GM18870 (cell line): Measurements from ENCODE around the gene GRK6.
A peak's percentile ranks its signal among the peaks of the same experiment; 100 is the strongest.

Source experiments
- ATAC-seq: cut with Tn5 transposase; IDR thresholded peaks from one replicate; pipeline ENCODE4 v1.9.1; 2021; ENCODE audit warnings: moderate library complexity; ENCODE audit not compliant: unreplicated experiment

GRK6 gene

DNA sequence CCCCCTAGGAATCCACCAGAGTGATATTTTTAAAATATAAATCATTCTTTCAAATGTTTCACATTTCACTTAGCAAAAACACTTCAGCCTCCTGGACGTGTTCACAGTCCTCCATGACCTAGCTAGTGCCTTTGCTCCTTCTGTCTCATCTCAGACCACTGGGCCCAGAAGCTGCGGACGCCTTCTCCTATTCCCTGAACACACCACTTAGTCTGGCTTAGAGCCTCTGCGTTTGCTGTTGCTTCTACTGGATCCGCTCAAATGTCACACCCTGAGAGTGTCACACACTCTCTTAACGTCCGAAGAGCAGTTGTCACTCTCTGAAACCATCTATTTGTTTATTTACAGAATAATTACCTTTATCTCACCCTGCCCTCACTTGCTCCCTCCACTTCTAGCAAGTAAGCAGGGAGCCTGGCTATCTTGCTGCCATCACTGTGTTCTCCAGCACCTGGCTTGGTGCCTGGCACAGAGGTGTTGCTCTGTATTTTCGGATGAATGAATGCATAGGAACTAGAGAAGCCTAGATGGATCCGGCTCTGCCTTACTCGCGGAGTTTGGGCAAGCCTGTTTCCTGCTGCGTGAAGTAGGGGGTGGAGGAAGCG is 1.2 kb upstream of the GRK6 start:
- no peak for ATAC-seq

DNA sequence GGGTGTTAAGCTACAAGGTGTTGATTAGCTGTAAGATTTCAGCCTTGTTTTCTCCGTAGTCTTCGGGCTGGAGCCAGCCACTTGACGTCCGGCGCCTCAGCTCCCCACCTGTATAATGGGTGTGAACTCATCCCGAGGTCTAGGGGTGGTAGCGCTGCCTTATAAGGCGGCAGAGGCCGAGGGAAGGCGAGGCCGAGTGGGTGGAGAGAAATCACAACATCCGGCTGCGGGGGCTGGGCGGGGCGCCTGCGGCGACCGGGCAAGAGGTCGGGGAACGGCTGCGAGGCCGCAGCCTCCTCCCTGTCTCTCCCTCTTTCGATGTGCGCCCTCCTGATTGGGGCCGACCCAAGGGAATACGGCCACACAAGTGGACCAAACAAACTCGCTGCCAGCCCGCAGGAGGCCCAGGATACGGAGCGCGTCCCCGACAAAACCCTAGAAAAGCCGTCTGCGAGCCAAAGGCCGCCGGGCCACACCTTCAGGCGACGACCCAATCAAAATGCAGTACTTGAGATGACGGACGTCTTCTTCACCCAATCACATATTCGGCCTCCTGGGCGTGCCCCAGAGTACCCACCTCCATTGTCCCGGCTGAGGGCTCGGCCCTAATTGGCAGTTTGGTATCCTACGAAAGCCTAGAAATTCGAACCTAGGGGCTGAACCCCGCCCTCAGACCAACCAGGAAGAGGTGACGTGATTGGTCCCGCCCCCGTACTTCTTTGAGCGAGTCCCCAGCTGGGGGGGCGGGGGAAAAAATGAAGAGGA is 493 bp upstream of the GRK6 start:
- ATAC-seq, result peak; percentile 86

DNA sequence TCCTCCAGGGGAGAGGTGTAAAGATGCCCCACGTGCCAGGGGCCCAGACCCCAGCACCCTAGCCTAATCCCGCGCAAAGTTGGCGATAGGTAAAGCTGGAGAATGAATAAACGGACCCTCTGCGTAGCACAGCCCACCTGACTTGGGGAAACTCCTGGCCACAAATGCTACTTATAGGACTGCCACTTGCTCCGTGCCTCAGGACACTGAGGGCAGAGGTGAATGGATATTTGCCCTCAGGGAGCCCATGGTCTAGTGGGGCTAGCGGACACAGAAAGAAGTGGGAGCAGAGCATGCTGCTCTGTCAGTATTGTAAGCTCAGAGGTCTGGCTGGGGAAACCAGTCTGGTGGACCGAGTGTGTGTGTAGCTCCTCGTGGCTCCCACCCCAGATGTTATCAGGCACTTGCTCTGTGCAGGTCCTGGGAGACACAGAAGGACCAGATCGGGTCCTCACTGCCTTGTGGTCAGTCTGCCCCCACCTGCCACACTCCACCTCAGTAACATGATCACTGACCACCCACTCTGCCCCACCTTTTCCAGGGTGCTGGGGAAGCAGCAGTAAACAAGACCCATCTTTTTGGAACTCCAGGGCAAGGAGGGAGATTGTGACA is 841 bp downstream of the GRK6 start:
- no peak for ATAC-seq

DNA sequence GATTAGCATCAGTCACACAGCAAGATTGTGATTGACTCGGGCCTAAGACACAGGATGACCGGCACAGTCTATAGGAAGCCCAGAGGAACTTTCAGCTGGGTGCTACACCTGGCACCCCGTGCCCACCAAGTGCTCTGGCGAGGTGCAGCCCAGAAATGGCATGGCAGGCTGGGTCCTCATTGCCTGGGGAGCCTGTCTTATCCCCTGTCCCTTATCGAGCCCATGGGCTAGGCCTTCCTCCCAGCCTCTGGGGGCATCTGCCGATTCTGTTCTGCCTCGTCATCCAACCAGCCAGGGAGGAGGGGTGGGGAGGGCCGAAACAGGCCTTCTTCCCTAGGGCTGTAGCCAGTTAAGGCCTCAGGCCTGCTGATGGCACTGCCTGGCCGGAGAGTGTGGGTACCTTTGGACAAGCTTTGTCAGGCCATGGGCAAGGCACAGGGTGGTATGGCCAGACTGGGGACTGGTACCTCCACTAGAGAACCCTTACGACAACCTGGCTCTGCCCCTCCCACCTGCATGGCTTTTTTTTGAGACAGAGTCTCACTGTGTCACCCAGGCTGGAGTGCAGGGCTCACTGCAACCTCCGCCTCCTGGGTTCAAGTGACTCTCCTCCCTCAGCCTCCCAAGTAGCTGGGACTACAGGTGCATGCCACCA is 1.6 kb downstream of the GRK6 start:
- ATAC-seq, result no peak

DNA sequence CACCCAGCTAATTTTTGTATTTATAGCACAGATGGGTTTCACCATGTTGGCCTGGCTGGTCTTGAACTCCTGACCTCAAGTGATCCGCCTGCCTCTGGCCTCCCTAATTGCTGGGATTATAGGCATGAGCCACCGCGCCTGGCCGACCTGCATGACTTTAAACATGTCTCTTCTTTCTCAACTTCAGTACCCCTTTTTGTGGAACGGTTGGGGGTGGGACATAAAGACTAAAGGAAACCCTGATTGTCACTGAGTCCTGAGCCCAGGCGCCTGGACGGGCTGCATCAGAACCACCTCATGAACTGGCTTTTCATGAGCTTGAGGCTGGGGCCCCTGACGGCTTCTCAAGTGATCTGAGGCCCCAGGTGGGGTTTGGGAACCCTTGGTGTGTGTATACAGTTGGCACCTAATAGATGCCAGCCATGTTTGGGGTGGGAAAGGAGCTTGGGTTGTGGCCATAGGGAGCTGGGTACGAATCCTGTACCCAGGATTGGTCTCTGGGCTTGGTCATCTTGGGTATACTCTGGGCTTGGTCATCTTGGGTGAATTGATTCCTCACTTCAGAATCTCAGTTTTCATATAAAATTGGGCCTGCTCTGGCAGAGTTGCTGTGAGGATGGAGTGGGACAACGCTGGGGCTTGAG is 2.2 kb downstream of the GRK6 start:
- ATAC-seq, result no peak

DNA sequence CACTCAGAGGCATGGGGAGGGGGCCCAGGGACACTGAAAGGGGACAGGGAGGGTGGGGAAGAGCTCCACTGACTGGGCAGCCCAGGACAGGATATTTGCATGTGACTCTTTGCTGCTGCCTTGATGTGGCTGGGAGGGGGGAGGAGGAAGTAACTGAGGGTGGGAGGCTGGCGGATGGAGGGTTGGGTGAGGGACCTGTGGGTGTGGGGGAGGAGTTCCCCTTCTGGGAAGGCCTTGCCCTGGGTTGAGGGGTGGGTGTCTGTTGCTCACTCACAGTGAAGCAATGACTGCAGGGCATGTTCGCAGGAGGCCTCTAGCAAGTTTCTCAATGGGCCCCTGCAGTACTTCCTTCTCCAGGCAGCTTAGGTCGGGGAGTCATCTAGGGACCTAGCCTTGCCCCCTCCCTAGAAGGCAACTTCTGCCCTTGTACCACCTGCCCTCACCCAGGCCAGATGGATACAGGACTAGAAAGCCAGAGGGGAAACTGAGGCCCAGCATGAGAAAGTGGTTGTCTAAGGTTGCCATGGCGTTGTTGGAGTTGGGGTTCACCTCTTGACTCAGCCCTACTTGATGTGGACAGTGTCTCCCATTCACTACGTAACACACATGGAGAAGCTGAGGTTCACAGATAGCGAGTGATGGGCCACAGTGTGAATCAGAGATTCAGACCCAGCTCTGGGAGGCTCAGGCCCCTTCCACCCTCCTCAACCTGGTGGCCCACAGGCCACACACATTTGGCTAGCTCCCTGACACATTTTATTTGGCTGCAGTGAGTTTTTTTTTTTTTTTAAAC is 3.0 kb downstream of the GRK6 start:
- ATAC-seq, result no peak

DNA sequence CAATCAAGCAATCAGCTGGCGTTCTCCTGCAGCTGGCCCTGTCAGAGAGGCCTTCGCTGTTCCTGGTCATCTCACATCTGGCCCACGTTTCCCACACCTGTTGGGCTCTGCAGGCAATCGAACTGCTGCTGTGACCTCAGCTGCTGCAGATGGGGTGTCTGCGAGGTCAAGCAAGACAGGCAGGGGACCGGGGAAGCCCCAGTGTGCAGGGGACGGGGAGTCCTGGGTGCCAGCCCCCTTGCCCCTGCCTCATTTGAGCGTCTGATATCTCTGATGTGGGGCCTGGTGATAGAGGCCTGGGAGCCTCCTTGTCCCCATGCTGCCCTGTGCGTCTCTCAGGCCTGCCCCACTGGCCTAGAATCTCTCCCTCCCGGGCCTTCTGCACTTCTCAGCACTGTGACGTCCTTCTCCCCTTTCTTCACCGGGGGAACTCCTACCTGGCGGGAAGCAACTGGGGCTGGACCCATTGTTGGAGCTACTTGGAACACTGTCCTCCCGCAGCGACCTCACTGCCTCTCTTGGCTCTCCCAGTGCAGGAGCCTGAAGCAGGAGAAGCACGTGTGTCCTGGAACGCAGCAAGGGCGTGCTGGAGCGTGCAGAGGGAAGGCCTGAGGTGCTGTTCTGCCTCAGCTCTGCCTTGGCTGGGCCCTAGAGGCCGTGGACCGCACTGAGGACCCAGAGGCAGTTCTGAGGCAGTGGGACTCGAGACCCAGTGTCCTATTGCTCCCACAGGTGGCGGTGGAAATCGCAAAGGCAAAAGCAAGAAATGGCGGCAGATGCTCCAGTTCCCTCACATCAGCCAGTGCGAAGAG is 3.9 kb downstream of the GRK6 start:
- no peak for ATAC-seq

DNA sequence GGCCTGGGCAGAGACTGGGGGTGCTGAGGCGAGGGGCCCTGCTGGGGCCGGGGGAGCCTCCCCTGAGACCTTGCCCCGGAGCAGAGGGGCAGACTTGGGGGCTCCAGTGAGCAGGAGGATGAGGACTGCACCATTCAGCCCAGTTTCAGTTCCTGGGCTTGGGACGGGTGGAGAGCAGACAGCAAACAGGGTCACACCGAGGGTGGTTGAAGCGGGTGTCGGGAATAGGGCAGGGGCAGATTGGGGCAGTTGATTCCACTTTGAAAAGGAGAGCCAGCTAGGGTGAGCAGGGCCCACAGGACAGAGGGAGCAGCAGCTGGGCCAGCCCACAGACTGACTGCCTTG is 4.5 kb downstream of the GRK6 start:
- no peak for ATAC-seq

DNA sequence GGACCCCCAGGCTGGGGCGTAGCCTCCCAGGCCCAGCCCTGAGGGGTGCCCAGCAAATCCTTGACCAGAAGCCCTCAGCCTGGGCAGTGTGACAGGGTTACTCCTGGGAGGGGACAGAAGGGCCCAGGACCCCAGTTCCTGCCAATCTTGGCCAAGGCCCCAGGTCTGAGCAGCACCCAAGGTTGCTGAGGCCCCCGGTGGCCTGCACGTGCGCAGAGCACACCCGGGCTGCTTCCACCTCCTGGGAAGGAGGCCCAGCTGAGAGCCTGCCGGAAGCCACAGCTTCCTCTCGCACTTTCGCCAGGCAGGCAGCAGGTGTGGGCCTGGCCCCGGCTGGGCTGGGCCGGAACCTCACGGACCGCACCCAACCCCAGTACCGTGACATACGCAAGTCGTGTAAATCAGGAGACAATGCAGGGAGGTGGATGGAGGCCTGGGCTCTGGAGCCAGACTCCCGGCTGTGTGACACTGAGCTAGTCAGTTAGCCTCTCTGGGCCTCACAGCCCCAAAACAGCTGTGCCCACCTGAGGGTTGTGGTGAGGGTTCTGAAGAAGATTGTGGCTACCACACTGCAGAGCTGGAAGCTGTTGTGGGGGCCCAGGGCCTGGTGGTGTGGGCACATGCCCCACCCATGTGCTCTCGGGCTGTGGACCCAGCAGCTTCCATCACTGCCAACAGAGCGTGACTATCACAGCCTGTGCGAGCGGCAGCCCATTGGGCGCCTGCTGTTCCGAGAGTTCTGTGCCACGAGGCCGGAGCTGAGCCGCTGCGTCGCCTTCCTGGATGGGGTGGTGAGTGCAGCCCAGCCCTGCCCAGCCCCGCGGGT is 5.1 kb downstream of the GRK6 start:
- ATAC-seq, result peak; percentile 38

DNA sequence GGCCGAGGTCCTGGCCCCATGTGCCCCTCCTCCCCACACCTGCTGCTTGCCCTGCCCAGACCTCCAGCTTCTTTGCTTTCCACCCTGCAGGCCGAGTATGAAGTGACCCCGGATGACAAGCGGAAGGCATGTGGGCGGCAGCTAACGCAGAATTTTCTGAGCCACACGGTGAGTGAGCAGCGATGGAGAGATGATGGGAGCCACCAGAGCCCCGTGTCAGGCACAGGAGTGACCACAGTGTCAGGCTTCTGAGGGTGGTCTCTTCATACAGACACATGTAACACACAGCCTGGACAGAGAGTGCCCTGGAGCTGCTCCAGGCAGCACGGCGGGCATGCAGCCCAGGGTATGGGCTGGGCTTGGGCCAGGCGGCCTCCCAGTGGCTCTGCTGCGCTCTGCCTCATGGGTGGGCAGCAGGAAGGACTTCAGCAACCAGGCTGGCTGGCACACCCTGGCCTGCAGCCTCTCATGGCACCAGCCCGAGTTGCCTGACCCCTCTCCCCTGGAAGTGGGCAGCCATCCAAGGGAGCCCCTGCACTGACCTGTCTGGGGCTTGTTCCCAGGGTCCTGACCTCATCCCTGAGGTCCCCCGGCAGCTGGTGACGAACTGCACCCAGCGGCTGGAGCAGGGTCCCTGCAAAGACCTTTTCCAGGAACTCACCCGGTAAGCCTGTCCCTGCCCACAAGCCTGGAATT is 5.8 kb downstream of the GRK6 start:
- no peak for ATAC-seq

DNA sequence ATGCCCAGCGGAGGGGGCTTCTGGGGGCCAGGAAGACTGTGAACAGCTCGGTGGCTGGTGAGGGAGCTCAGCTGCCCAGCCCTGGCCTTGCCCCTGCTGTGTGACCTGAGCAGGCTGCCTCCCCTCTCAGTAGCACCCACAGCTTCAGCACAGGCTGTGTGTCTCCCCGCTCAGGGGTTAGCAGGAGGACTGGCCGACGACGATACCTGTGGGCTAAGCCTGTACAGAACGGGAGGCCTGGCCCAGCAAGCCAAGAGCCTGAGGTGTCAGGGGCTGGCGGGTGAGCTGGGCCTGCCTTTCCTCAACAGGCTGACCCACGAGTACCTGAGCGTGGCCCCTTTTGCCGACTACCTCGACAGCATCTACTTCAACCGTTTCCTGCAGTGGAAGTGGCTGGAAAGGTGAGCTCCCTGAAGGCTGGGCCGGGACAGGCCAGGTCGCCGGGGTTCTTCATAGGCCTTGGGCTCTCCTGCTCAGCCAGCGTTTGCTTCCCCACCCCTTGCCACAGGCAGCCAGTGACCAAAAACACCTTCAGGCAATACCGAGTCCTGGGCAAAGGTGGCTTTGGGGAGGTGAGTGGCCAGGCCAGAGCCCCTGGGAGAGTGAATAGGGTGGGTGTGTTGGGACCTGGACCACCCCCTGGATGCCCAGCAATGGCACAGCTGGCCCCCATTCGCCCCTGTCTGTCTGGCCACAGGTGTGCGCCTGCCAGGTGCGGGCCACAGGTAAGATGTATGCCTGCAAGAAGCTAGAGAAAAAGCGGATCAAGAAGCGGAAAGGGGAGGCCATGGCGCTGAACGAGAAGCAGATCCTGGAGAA is 6.6 kb downstream of the GRK6 start:
- ATAC-seq, result no peak

DNA sequence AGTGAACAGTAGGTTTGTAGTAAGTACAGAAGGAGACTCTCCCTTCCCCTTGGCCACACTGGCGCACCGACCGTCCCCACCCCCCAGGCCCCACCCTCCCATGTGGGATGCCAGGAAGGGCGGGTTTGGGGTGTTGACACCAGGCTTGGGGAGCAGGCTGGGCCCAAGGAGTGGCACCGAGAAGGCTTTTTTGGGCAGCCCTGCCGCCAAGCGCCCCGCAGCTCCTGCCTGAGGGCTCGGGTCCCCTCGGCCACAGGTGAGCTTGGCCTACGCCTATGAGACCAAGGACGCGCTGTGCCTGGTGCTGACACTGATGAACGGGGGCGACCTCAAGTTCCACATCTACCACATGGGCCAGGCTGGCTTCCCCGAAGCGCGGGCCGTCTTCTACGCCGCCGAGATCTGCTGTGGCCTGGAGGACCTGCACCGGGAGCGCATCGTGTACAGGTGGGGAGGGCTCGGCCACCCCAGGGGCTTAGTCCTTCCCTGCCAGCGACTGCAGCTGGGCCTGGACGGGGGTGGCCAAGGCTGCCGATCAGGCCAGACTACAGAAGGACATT is 7.3 kb downstream of the GRK6 start:
- no peak for ATAC-seq

DNA sequence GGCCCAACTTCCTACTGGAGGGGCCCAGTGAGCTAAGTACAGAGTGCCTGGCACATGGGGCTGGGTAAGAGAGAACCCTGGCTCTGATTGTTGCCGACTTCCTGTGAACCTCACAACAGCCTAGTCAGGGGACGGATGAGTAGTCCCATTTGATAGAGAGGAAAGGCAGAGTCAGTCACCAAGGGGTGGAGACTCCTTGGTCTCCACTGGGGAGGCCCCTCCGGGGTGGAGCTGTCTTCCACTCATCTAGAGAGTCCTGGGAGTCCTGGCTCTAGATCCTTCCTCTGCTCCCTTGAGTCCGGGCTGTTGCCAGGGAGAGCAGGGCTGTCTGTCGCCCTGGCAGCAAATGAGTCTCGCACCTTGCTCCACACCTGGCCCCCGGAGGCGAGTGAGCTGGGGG is 8.0 kb downstream of the GRK6 start:
- no peak for ATAC-seq

DNA sequence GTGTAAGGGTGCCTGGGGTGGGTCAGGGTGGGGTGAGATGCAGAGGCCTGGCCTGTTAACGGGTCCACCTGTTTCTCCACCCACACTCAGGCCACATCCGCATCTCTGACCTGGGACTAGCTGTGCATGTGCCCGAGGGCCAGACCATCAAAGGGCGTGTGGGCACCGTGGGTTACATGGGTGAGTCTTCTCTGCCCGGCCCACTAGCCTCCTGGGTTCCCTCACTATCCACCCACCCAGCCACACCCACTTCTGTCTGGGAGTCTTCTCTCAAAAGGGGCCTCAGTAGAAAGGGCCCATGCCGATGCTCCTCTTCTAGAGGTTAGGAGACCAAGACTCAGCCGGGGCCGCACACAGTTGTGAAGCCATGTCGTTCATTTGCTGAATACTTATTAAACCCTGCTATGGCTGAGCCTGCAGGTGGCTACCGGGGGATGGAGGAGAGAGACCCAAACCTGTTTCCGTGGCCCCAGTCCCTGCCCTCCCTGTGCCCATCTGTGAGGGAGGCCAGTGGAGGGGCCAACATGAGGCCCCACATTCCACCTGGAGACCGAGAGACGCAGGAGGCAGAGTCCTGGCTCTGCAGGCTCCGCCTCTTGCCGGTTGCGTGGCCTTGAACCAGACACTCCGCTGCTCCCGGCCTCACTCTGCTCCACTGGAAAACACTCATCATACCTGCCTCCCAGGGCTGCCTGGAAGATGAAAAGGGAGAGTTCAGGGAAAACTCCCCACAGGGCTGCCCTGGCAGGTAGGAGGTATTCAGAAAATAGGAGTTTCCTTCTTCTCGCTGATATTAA is 8.7 kb downstream of the GRK6 start:
- ATAC-seq, result no peak

DNA sequence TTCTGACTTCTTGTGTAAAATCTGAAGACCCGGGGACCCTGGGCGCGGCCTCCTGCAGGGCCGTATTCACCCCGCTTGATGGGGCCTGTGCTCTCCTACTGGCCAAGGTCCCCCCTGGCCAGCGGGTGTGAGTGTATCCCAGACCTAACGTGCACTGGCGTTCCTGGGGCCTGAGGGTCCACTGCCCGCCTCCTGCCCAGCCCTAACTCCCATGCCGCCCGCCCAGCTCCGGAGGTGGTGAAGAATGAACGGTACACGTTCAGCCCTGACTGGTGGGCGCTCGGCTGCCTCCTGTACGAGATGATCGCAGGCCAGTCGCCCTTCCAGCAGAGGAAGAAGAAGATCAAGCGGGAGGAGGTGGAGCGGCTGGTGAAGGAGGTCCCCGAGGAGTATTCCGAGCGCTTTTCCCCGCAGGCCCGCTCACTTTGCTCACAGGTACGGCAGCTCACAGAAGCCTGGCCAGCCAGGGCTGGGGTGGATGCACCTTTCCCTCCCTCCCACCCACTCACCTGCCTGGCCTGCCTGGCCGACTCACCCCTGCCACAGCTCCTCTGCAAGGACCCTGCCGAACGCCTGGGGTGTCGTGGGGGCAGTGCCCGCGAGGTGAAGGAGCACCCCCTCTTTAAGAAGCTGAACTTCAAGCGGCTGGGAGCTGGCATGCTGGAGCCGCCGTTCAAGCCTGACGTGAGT is 9.5 kb downstream of the GRK6 start:
- ATAC-seq, result no peak

DNA sequence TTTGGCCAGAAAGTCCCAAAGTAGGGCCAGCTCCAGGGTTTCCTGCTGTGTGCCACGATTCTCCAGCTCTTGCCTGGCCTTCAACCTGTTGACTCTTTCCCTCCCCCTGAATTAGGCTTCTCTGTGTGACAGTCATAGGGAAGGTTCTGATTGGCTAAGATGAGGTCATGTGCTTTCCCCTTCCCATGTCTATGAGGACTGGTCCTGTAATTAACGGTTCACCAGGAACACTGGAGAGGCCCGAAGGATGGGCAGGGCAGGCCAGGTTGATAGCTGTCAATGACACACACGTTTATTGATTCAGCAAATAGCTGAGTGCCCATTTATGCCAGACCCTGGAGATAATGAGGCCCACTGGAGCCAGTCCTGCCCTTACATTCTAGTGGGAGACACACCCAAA is 11.1 kb downstream of the GRK6 start:
- ATAC-seq, result no peak
